Naive thymus-derived CD4-positive, alpha-beta T cell (primary cell): ENCODE data around the gene FXN. TPM values are rescaled to one million over a fixed set of nuclear protein-coding genes. Genes with fewer than 3 reads are reported as not detected.

Experiments used
- ATAC-seq: fragments of 150-1000 bp; cut with Tn5 transposase; 2 replicates; pipeline ENCODE4 v1.10.0; 2021; ENCODE audit warnings: mild to moderate bottlenecking, moderate library complexity
- CTCF ChIA-PET: fragments of 350-600 bp; sonication (Branson Sonifier 250); formaldehyde crosslinking; loops from one replicate; lab custom pipeline; 2021; ENCODE audit warnings: antibody characterized with exemption; lab: Charles Lee
- POLR2A ChIA-PET: fragments of 350-600 bp; sonication (Branson Sonifier 250); formaldehyde crosslinking; loops from one replicate; lab custom pipeline; 2021; ENCODE audit warnings: antibody characterized with exemption, inconsistent platforms; lab: Charles Lee
- DNase-seq, 9 donors: peaks; one replicate each; pipeline versions ENCODE4 v3.0.0 to v3.0.0-alpha.2; 2020 to 2022; ENCODE audit warnings: mixed read lengths in 1 of 9
- H3K27ac ChIP-seq: one replicate; pipeline ENCODE4 v1.7.0; 2013; ENCODE audit warnings: mild to moderate bottlenecking, low read depth, low read length, moderate library complexity
- H3K27me3 ChIP-seq, 2 donors: one replicate each; pipeline ENCODE4 v1.7.0; 2013; ENCODE audit warnings: low read length in 2 of 2, mild to moderate bottlenecking in 2 of 2, moderate library complexity in 2 of 2; ENCODE audit not compliant: control insufficient read depth in 2 of 2, insufficient read depth in 2 of 2
- H3K36me3 ChIP-seq, 3 experiments: 1 replicate in 2 of 3; 2 replicates in 1 of 3; pipeline ENCODE4 v1.7.0; 2013; ENCODE audit warnings: low read length in 3 of 3, mild to moderate bottlenecking in 3 of 3, moderate library complexity in 1 of 3; ENCODE audit not compliant: insufficient read depth in 3 of 3, control insufficient read depth in 2 of 3
- H3K4me1 ChIP-seq, 2 donors: one replicate each; pipeline ENCODE4 v1.7.0; 2013; ENCODE audit warnings: low read length in 2 of 2, mild to moderate bottlenecking in 2 of 2, moderate library complexity in 1 of 2; ENCODE audit not compliant: control insufficient read depth in 2 of 2, insufficient read depth in 2 of 2
- H3K4me3 ChIP-seq: 2 replicates; pipeline ENCODE4 v1.7.0; 2013; ENCODE audit warnings: mild to moderate bottlenecking, low read length
- H3K9me3 ChIP-seq, 3 experiments: 1 replicate in 2 of 3; 2 replicates in 1 of 3; pipeline ENCODE4 v1.7.0; 2013; ENCODE audit warnings: low read length in 3 of 3; ENCODE audit not compliant: control insufficient read depth in 2 of 3
- H3K27ac Mint-ChIP-seq, 9 donors: one replicate each; pipeline ENCODE4 v1.8.0; 2020 to 2022; ENCODE audit warnings: mixed read lengths in 9 of 9, mild to moderate bottlenecking in 8 of 9, moderate library complexity in 5 of 9, inconsistent platforms in 2 of 9
- H3K27me3 Mint-ChIP-seq, 5 donors: one replicate each; pipeline ENCODE4 v1.8.0; 2021 to 2022; ENCODE audit warnings: mixed read lengths in 5 of 5, mild to moderate bottlenecking in 1 of 5
- H3K36me3 Mint-ChIP-seq, 5 donors: one replicate each; pipeline ENCODE4 v1.8.0; 2020 to 2022; ENCODE audit warnings: mixed read lengths in 5 of 5, mild to moderate bottlenecking in 3 of 5, inconsistent platforms in 1 of 5
- H3K4me1 Mint-ChIP-seq, 7 donors: one replicate each; pipeline ENCODE4 v1.8.0; 2020 to 2022; ENCODE audit warnings: mixed read lengths in 7 of 7, mild to moderate bottlenecking in 3 of 7, inconsistent platforms in 1 of 7
- H3K4me3 Mint-ChIP-seq, 10 donors: one replicate each; pipeline ENCODE4 v1.8.0; 2020 to 2022; ENCODE audit warnings: mild to moderate bottlenecking in 10 of 10, mixed read lengths in 10 of 10, moderate library complexity in 6 of 10, inconsistent platforms in 2 of 10
- H3K9me3 Mint-ChIP-seq, 11 donors: one replicate each; pipeline ENCODE4 v1.8.0; 2020 to 2022; ENCODE audit warnings: mixed read lengths in 11 of 11, mild to moderate bottlenecking in 4 of 11, inconsistent platforms in 1 of 11, moderate library complexity in 1 of 11
- intact Hi-C, 2 donors: fragments of 100-400 bp; cut with micrococcal nuclease; formaldehyde crosslinking; loops; one replicate each; pipeline ENCODE4 v1.15.1; 2023
- polyA plus RNA-seq, 2 donors: library from polyadenylated mRNA; unstranded; fragments of 300-500 nt; fragmentation: Illumina TruSeq; gene quantifications; one replicate each; pipeline ENCODE4 v1.2.3, GENCODE V29; 2021
- total RNA-seq, 6 experiments: library from RNA in 5 of 6; stranded (reverse) in 5 of 6; gene quantifications; 1 replicate in 5 of 6; 2 replicates in 1 of 6; pipeline ENCODE4 v1.2.3 and lab custom pipeline; 2021 to 2026

FXN gene
- total and polyA plus RNA-seq, 7 experiments from 2014 or later, result 16.7 to 84.7 (median 20.0) TPM

DNA sequence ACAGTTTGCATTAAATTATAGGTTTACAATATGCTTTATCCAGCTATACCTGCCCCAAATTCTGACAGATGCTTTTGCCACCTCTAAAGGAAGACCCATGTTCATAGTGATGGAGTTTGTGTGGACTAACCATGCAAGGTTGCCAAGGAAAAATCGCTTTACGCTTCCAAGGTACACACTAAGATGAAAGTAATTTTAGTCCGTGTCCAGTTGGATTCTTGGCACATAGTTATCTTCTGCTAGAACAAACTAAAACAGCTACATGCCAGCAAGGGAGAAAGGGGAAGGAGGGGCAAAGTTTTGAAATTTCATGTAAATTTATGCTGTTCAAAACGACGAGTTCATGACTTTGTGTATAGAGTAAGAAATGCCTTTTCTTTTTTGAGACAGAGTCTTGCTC, 41.0 kb downstream of the FXN start:
- DNase-seq (no peak), ATAC-seq (no peak)
- ChIA-PET POLR2A (no interaction called here), CTCF (no interaction called here)
- Mint-ChIP-seq H3K4me3 (no peak overlapping the region), H3K4me1 (no peaks in the 10 kb centered on the region), H3K9me3 (peaks cover 0 to 10% (median 4%) of the 10 kb centered on the region in 11 donors), H3K36me3 (peaks cover 11 to 57% (median 42%) of the 10 kb centered on the region in 5 donors), H3K27me3 (no peaks in the 10 kb centered on the region), H3K27ac (no peak overlapping the region)
- Histone ChIP-seq H3K27me3 (no peaks in the 10 kb centered on the region), H3K4me3 (no peak overlapping the region), H3K4me1 (no peaks in the 10 kb centered on the region), H3K9me3 (no peaks in the 10 kb centered on the region), H3K27ac (no peak overlapping the region), H3K36me3 (peaks cover 0 to 15% (median 0%) of the 10 kb centered on the region in 3 experiments)
- intact Hi-C loops, result loop anchor here in 1 of 2 donors (1.0 kb wide), 1 partner anchor 19 kb away; no protein-coding TSS in a partner anchor

DNA sequence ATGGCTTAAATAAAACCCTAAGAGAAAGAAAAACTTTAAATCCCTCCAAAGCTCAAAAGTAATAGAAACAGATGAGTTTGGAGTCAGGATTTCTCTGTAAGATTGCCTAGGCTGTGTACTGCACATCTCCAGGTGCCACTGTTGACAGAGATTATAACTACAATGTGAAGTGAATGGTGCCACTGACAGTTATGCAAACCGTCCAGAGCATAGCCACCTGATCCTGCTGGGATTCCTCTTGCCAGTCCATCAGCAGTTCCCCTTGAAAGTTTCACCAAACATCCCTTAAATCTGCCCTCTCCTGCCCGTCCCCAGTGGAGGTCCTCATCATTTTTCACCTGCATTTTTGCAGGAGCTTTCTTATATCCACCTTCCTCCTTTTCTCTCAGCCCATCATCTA, 42.5 kb downstream of the FXN start:
- H3K27me3 Mint-ChIP-seq, result no peaks in the 10 kb centered on the region
- H3K9me3 ChIP-seq, result no peaks in the 10 kb centered on the region
- ATAC-seq (no peak), DNase-seq (no peak)
- H3K36me3 Mint-ChIP-seq, result peaks cover 8 to 43% (median 29%) of the 10 kb centered on the region in 5 donors
- no peaks in the 10 kb centered on the region for H3K27me3 ChIP-seq
- no peaks in the 10 kb centered on the region for H3K4me1 Mint-ChIP-seq
- peaks cover 0 to 11% (median 4%) of the 10 kb centered on the region in 11 donors for H3K9me3 Mint-ChIP-seq
- CTCF ChIA-PET, result no interaction called here
- POLR2A ChIA-PET, result no interaction called here
- H3K4me1 ChIP-seq, result no peaks in the 10 kb centered on the region
- H3K27ac ChIP-seq, result no peak overlapping the region
- H3K4me3 ChIP-seq, result no peak overlapping the region
- H3K4me3 Mint-ChIP-seq, result no peak overlapping the region
- intact Hi-C loops, result no loop called here
- H3K36me3 ChIP-seq, result peaks cover 0 to 5% (median 0%) of the 10 kb centered on the region in 3 experiments
- H3K27ac Mint-ChIP-seq, result no peak overlapping the region

DNA sequence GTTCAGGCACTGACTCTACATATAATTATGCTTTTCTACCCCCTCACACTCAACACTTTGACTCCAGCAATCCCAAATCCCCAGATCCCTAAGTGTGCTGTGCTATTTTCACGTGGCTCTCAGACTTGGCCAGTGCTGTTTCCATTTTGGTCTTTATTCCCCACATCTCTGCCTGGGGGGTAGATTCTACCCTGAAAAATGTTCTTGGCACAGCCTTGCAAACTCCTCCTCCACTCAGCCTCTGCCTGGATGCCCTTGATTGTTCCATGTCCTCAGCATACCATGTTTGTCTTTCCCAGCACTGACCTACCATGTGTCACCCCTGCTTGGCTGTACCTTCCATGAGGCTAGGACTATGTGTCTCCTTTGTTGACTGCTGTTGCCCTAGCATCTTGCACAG, 43.0 kb downstream of the FXN start:
- no peaks in the 10 kb centered on the region for H3K27me3 Mint-ChIP-seq
- Histone ChIP-seq H3K36me3 (peaks cover 0 to 1% (median 0%) of the 10 kb centered on the region in 3 experiments), H3K4me1 (no peaks in the 10 kb centered on the region), H3K9me3 (no peaks in the 10 kb centered on the region), H3K27me3 (no peaks in the 10 kb centered on the region), H3K4me3 (no peak overlapping the region), H3K27ac (no peak overlapping the region)
- peaks cover 4 to 38% (median 24%) of the 10 kb centered on the region in 5 donors for H3K36me3 Mint-ChIP-seq
- ChIA-PET CTCF (no interaction called here), POLR2A (no interaction called here)
- H3K27ac Mint-ChIP-seq, result no peak overlapping the region
- H3K9me3 Mint-ChIP-seq, result peaks cover 0 to 11% (median 4%) of the 10 kb centered on the region in 11 donors
- no peaks in the 10 kb centered on the region for H3K4me1 Mint-ChIP-seq
- DNase-seq, result no peak
- H3K4me3 Mint-ChIP-seq, result no peak overlapping the region
- ATAC-seq, result no peak
- intact Hi-C loops, result no loop called here

DNA sequence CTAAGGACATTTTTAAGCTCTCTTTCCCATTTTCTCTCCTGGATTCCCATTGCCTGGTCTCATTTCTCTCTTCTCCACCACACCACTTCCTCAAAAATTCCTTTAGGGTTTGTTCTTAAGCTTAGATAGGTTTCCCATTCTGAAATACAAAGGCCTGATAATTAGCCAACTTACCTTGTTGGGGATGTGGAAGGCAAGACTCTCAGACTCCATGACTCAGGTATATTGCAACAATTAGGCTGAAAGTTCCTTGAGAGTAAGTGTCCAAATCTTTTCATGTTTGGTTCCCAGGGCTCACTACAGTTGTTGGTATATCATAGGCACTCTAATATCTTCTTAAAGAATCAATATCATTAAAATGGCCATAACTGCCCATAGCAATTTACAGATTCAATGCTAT, 43.6 kb downstream of the FXN start:
- Histone ChIP-seq H3K4me1 (no peaks in the 10 kb centered on the region), H3K9me3 (no peaks in the 10 kb centered on the region), H3K27me3 (no peaks in the 10 kb centered on the region), H3K36me3 (no peaks in the 10 kb centered on the region), H3K27ac (no peak overlapping the region), H3K4me3 (no peak overlapping the region)
- Mint-ChIP-seq H3K4me1 (no peaks in the 10 kb centered on the region), H3K27me3 (no peaks in the 10 kb centered on the region), H3K4me3 (no peak overlapping the region), H3K9me3 (peaks cover 0 to 11% (median 4%) of the 10 kb centered on the region in 11 donors), H3K27ac (peak overlapping the region in 1 of 9 donors; percentile 33), H3K36me3 (peaks cover 4 to 37% (median 24%) of the 10 kb centered on the region in 5 donors)
- CTCF ChIA-PET, result no interaction called here
- POLR2A ChIA-PET, result no interaction called here
- ATAC-seq (no peak), DNase-seq (no peak)
- intact Hi-C loops, result no loop called here

DNA sequence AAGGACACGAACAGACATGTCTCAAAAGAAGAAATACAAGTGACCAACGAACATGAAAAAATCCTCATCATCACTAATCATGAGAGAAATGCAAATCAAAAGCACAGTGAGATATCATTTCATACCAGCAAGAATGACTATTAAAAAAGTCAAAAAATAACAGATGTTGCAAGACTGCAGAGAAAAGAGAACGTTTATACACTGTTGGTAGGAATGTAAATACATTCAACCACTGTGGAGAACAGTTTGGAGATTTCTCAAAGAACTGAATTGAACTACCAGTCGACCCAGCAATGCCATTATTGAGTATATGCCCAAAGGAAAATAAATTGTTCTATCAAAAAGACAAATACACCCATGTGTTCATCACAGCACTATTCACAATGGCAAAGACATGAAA, 45.7 kb downstream of the FXN start:
- ATAC-seq, result no peak
- Mint-ChIP-seq H3K36me3 (peaks cover 4 to 30% (median 21%) of the 10 kb centered on the region in 5 donors), H3K27ac (no peak overlapping the region), H3K9me3 (peaks cover 0 to 11% (median 4%) of the 10 kb centered on the region in 11 donors), H3K27me3 (no peaks in the 10 kb centered on the region), H3K4me1 (no peaks in the 10 kb centered on the region), H3K4me3 (no peak overlapping the region)
- H3K27ac ChIP-seq, result no peak overlapping the region
- no peaks in the 10 kb centered on the region for H3K36me3 ChIP-seq
- POLR2A ChIA-PET, result interaction anchor here (1.1 kb wide), 1 partner anchor 28 kb away, joined by 4 read pairs; no protein-coding TSS in a partner anchor
- CTCF ChIA-PET, result no interaction called here
- no peaks in the 10 kb centered on the region for H3K9me3 ChIP-seq
- no peaks in the 10 kb centered on the region for H3K27me3 ChIP-seq
- no peaks in the 10 kb centered on the region for H3K4me1 ChIP-seq
- no peak for DNase-seq
- intact Hi-C loops, result no loop called here
- H3K4me3 ChIP-seq, result no peak overlapping the region

DNA sequence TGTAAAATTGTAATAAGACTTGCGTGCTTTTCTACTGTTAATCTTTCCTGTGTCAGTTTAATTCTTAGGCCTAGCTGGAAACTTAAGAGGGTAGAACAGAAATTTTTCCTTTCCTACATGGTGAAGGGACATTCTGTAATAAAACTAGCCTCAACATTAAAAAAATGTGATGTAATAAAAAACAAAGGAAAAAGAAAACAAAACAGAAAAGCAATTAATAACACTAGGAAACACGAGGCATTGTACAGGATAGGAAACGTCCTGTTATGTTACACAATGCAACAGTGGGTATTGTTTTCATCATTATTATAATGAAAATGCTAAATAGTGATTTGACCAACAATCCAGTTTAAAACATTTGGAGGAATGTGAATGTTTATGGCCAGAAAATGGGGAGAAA, 47.8 kb downstream of the FXN start:
- POLR2A ChIA-PET, result no interaction called here

DNA sequence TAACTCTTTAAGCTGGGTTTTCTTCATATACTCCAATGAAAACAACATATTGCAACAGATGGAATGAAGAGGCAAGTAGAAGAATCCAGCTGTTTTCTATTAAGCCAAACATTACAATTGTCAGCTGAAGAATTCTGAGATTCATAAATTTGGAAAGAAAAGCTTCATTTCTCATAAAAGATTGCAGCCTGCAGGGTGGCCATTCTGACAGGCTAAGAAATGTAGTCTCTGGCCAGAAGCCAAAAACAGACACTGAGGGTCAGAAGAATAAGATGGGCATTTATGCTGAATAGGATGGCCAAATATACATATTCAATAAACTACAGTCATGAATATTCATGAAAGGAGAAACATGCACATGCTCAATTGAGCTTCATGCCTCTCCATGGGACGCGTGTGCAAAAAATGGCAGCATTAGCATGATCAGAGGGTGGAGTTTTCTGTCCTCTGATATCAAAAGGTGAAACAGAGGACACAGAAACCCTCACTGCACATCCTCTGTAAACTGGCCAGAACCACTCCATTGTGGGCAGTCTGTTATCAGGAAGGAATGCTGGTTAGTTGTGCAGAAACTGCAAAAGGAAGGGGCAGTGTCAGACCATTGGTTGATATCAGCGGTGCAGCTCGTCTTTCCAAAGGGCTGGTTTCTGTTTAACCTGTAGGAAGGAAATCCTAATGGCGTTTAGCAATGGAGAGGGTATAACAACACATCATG, 50.2 kb downstream of the FXN start:
- Mint-ChIP-seq H3K4me1 (no peaks in the 10 kb centered on the region), H3K36me3 (peaks cover 0 to 8% (median 5%) of the 10 kb centered on the region in 5 donors), H3K27me3 (no peaks in the 10 kb centered on the region), H3K4me3 (no peak overlapping the region), H3K9me3 (peaks cover 0 to 6% (median 3%) of the 10 kb centered on the region in 11 donors), H3K27ac (no peak overlapping the region)
- DNase-seq (no peak), ATAC-seq (no peak)
- H3K9me3 ChIP-seq, result no peaks in the 10 kb centered on the region
- ChIA-PET POLR2A (no interaction called here), CTCF (no interaction called here)
- no peak overlapping the region for H3K27ac ChIP-seq
- no peaks in the 10 kb centered on the region for H3K27me3 ChIP-seq
- H3K4me3 ChIP-seq, result no peak overlapping the region
- no peaks in the 10 kb centered on the region for H3K36me3 ChIP-seq
- intact Hi-C loops, result no loop called here
- H3K4me1 ChIP-seq, result no peaks in the 10 kb centered on the region

More for the DNA sequence above, 47.8 kb downstream of the FXN start:
- Histone ChIP-seq H3K4me3 (no peak overlapping the region), H3K27me3 (no peaks in the 10 kb centered on the region), H3K27ac (no peak overlapping the region), H3K4me1 (no peaks in the 10 kb centered on the region), H3K9me3 (no peaks in the 10 kb centered on the region), H3K36me3 (no peaks in the 10 kb centered on the region)
- H3K4me3 Mint-ChIP-seq, result no peak overlapping the region
- H3K36me3 Mint-ChIP-seq, result peaks cover 4 to 17% (median 14%) of the 10 kb centered on the region in 5 donors
- no peaks in the 10 kb centered on the region for H3K27me3 Mint-ChIP-seq
- ATAC-seq, result no peak
- intact Hi-C loops, result no loop called here
- H3K27ac Mint-ChIP-seq, result no peak overlapping the region
- DNase-seq, result no peak
- CTCF ChIA-PET, result interaction anchor here (0.6 kb wide), 1 partner anchor 75 kb away, joined by 4 read pairs; no protein-coding TSS in a partner anchor
- no peaks in the 10 kb centered on the region for H3K4me1 Mint-ChIP-seq
- peaks cover 0 to 11% (median 4%) of the 10 kb centered on the region in 11 donors for H3K9me3 Mint-ChIP-seq
